Central memory CD4-positive, alpha-beta T cell (primary cell): ENCODE results near the gene KCMF1.

ENCODE experiments used
- DNase-seq: peaks from one replicate; pipeline ENCODE4 v3.0.0; 2022
- total RNA-seq, 3 experiments: gene quantifications; one replicate each; lab custom pipeline; 2026; lab: John Stamatoyannopoulos, UW

The KCMF1 gene
- 41.7 to 148 (median 79.6) reads per million in 3 experiments for total RNA-seq

- peak; percentile 67 for DNase-seq
Measured at GRCh38 chr2:84970868-84971509, at the start of gene KCMF1. TSS of gene KCMF1 (plus strand) at chr2:84971161. CDS start at chr2:84971452, 291 bp downstream.

GRCh38 chr2:84923009-84923408, 48.0 kb upstream of the KCMF1 start:
- DNase-seq: no peak

- peak; percentile 58 for DNase-seq
Measured at GRCh38 chr2:84924173-84925106, 46.5 kb upstream of the KCMF1 start.

- peak; percentile 12 for DNase-seq
Measured at GRCh38 chr2:84925336-84925723, 45.6 kb upstream of the KCMF1 start.

- DNase-seq: peak; percentile 97
Measured at GRCh38 chr2:84925724-84926376, 45.1 kb upstream of the KCMF1 start.

GRCh38 chr2:84927275-84927627, 43.7 kb upstream of the KCMF1 start:
- DNase-seq: no peak

GRCh38 chr2:84931384-84931821, 39.6 kb upstream of the KCMF1 start:
- DNase-seq: no peak

- DNase-seq: peak; percentile 51
Measured at GRCh38 chr2:84938194-84938879, 32.6 kb upstream of the KCMF1 start.

- peak; percentile 82 for DNase-seq
Measured at GRCh38 chr2:84939426-84940087, 31.4 kb upstream of the KCMF1 start.

GRCh38 chr2:84940088-84940470, 30.9 kb upstream of the KCMF1 start:
- DNase-seq: no peak

- DNase-seq: no peak
Measured at GRCh38 chr2:84940831-84941412, 30.0 kb upstream of the KCMF1 start.

GRCh38 chr2:84942166-84942565, 28.8 kb upstream of the KCMF1 start:
- no peak for DNase-seq

GRCh38 chr2:84942964-84943421, 28.0 kb upstream of the KCMF1 start:
- no peak for DNase-seq

GRCh38 chr2:84944295-84944909, 26.6 kb upstream of the KCMF1 start:
- DNase-seq: no peak

GRCh38 chr2:84945838-84946203, 25.1 kb upstream of the KCMF1 start:
- peak; percentile 6 for DNase-seq

- DNase-seq: peak; percentile 48
Measured at GRCh38 chr2:84946204-84947009, 24.6 kb upstream of the KCMF1 start.

- no peak for DNase-seq
Measured at GRCh38 chr2:84947010-84947593, 23.9 kb upstream of the KCMF1 start.

GRCh38 chr2:84953535-84953934, 17.4 kb upstream of the KCMF1 start:
- DNase-seq: no peak

GRCh38 chr2:84954329-84954728, 16.6 kb upstream of the KCMF1 start:
- no peak for DNase-seq
